Thoracic aorta endothelial cell (primary cell): ENCODE measurements around the gene CEACAM8. TPM values are rescaled to one million over a fixed set of nuclear protein-coding genes. Genes with fewer than 3 reads are reported as not detected.

Experiments used
- total RNA-seq: library from RNA; depleted of rRNA; stranded (reverse); fragments of >200 nt; gene quantifications from 2 replicates; pipeline ENCODE4 v1.2.3, GENCODE V29; 2012

CEACAM8 gene
- total RNA-seq = not detected in 2 replicates

DNA sequence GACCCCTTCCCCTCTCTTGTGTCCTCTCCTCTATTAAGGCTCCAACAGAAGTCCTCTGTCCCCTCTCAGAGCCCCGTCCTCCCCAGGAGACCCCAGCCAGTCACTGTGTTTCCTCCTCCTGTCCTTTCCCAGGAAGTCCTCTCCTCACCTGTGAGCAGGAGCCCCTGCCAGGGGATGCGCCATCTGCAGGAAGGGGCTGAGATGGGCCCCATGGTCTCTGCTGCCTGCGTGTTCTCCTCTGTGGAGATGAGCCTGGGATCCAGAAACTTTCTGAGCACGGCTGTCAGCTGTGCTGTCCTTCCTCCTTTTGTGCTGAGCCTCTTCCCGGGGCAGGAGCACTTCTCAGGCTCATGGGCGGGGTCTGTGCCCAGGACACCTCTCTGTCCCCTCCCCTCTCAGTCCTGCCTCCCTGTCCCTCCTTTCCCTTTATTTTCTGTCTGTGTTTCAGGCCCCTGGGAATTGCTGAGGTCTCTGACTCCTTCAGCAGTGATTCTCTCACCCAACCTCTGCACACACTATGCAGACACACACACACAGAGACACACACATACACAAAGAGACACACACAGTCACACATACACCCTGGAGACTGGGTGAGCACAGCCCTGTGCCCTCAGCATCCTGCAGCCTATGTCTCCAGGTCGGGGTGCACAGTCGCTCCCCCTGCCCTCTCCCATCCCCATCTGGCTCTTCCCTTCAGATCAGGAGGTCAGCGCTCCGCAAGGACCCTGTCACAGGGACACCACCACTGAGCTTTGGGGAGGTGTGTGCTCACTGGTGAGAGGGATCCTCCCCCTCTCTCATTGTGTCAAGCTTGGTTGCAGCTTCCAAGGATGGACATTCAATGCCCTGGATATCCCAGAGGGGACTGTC lies at the start of gene CEACAM8:
Gene CEACAM8 (minus strand): TSS at position 308 of the 873 bp plus-strand sequence. CDS start 96 bp downstream, at position 212.

Other genes starting within 250 kb of the CEACAM8 start
- gene CNFN, start 204.6 kb downstream of the CEACAM8 start, total RNA-seq = not detected in 2 replicates
- gene LIPE, start 167.5 kb downstream of the CEACAM8 start, total RNA-seq = 2.9 and 9.6 TPM in 2 replicates
- gene CXCL17, start 152.0 kb downstream of the CEACAM8 start, total RNA-seq = not detected in 2 replicates
- 0.66 and 1.5 TPM in 2 replicates for gene CEACAM1, start 66.4 kb downstream of the CEACAM8 start, total RNA-seq
- gene PSG3, start 145.6 kb upstream of the CEACAM8 start, total RNA-seq = not detected in 2 replicates
- 0.07 TPM in 1 of 2 replicates, not detected in the other for gene PSG8, start 170.8 kb upstream of the CEACAM8 start, total RNA-seq